Measurements from ENCODE around the gene FXYD7.

DNA sequence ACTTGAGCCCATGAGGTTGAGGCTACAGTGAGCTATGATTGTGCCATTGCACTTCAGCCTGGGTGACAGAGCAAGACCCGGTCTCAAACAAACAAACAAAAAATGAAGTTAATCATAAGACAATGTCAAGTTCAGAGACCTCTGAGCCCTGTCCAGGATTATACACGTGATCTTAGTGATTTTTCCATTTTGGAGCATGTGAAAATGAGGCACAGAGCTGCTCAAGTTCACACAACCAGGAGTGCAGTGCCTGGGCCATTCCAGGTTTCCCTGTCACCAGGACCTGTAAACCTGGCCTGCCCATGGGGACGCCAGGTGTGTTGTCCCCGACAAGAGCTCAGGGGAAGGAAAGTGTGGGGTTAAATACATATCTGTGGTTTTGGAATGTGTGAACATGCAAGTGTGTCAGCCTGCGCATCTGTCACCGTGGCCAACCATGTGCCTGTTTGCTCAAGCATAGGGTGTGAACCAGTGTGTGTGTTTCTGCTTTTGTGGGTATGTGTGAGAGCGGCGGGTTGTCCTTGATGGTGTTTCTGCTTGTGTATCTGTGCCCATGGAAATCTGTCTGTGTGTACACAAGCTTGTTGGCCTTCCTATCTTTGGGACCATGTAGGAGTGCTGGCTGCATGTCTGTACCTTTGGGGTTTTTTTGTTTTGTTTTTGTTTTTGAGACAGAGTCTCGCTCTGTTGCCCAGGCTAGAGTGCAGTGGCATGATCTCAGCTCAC lies 5.9 kb upstream of the FXYD7 start:
- TF ChIP-seq, protein P1, sequence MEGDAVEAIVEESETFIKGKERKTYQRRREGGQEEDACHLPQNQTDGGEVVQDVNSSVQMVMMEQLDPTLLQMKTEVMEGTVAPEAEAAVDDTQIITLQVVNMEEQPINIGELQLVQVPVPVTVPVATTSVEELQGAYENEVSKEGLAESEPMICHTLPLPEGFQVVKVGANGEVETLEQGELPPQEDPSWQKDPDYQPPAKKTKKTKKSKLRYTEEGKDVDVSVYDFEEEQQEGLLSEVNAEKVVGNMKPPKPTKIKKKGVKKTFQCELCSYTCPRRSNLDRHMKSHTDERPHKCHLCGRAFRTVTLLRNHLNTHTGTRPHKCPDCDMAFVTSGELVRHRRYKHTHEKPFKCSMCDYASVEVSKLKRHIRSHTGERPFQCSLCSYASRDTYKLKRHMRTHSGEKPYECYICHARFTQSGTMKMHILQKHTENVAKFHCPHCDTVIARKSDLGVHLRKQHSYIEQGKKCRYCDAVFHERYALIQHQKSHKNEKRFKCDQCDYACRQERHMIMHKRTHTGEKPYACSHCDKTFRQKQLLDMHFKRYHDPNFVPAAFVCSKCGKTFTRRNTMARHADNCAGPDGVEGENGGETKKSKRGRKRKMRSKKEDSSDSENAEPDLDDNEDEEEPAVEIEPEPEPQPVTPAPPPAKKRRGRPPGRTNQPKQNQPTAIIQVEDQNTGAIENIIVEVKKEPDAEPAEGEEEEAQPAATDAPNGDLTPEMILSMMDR (IDR thresholded peaks at IDR 0.05) = no peak
- TF ChIP-seq EP300 (IDR thresholded peaks at IDR 0.05) = no peak
